Medulla oblongata (tissue), 1 donor: ENCODE results near the gene RAB4B.
A peak's percentile ranks its signal among the peaks of the same experiment; 100 is the strongest.
"Not testable (repeated sequence)": the region's sequence is repeated elsewhere in the genome, so short reads cannot be mapped to it uniquely, and the experiment has no call there.

Experiments
- DNase-seq: peaks from one replicate; pipeline ENCODE4 v3.0.0-alpha.2; 2015; ENCODE audit errors: extremely low spot score

The RAB4B gene

GRCh38 chr19:40780582-40780981 lies 2.5 kb downstream of the RAB4B start:
- DNase-seq, result no peak

GRCh38 chr19:40781140-40781539 lies 3.1 kb downstream of the RAB4B start:
- no peak for DNase-seq

DNA sequence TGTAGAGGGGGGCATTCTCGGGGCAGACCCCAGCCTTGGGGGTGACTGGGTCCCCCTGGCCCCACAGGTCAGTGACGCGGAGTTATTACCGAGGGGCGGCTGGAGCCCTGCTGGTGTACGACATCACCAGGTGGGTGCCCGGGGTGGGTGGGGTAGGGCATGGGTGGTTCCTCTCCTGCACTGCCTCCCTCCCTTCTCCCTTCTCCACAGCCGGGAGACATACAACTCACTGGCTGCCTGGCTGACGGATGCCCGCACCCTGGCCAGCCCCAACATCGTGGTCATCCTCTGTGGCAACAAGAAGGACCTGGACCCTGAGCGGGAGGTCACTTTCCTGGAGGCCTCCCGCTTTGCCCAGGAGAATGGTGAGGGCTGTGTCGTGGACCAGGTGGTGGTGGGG lies 5.7 kb downstream of the RAB4B start:
- no peak for DNase-seq

GRCh38 chr19:40784146-40784545 lies 6.1 kb downstream of the RAB4B start:
- DNase-seq, result not testable (repeated sequence)

DNA sequence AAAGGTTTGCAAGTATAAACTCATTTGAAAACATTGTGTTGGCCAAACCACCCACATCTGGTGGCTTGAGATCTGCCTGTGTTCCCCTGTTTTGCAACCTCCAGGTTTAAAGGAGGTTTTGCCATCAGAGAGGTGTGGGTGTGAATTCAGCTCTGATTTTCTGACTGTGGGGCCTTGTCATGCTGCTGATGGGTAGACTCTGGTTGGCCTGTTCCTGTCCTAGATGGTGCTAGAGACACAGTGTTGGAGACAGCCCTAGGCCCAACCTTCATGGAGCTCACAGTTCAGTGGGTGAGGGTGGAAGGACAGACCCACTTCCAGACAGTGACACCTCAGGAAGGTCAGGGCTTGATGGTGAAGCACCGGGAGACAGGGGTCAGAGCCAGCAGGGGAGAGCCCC lies 7.5 kb downstream of the RAB4B start:
- DNase-seq, result no peak

GRCh38 chr19:40786060-40787037 lies 8.3 kb downstream of the RAB4B start:
- no peak for DNase-seq

DNA sequence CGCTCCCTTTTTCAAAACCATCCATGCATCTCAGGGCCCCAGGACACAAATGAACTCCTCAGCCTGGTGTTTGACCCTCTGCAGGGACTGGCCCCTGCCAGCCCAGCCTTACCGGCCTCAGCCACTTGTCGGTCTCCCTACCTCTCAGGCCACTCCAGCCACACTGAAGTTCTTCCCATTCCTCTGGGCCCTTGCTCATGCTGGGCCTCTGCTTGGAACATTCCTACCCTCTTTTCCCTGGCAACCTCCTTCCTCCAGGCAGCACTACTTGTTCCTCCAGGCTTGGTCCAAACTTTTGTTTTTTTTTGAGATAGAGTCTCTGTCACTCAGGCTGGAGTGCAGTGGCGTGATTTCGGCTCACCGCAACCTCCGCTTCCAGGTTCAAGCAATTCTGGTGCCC lies 13.3 kb downstream of the RAB4B start:
- no peak for DNase-seq

DNA sequence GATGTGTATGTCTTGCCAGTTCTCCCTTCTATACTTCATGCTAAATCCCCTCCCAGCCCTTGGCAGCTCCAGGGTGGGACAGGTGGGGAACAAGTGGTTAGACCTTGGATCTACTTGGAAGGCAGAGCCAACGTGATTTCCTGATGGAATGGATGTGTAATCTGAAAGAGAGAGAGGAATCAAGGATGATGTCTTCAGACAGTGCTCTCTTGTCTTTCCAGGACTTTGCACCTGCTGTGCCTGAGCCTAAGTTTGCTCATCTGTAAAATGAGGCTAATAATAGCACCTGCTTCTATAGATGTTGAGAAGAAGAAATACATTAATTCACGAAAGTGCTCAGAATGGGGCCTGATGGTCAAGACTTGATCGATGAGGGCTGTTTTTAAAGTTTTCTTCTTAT lies 13.9 kb downstream of the RAB4B start:
- DNase-seq, result no peak

GRCh38 chr19:40797166-40797962 lies 19.3 kb downstream of the RAB4B start:
- DNase-seq, result no peak

DNA sequence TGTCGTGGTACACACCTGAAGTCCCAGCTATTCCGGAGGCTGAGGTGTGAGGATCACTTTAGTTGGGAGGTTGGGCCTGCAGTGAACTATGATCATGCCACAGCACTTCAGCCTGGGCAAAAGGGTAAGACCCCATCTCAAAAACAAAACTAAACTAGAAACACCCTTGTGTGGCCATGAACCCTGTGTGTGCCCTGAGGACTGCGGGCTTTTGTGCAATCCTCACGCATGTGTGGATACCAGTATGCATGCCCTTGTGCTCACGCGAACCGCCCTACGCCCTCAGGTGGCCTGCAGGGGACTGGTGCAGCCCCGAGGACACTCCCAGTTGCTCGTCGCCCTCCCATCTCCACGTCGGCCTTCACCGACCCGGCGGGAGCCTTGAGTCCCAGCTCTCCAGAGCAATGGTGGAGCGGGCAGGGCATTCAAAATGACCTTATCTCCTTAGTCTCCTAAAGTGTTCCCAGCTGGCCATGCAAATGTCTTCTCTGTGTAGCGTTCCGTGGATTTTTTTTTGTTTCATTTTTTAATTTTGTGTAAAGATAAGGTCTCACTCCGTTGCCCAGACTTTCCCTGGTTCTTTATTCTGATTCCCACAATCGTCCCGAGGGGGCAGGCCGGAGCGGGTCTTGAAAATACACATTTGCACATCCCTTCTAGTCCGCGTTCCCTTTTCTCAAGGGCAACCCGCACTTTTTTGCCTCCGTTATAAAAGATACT lies 20.1 kb downstream of the RAB4B start:
- DNase-seq, result peak; percentile 14

GRCh38 chr19:40798683-40799557 lies 20.9 kb downstream of the RAB4B start, which contains the start of gene EGLN2:
EGLN2 (plus strand) TSS chr19:40799191; CDS start chr19:40800573, 1,382 bp downstream.
- peak; percentile 100 for DNase-seq

DNA sequence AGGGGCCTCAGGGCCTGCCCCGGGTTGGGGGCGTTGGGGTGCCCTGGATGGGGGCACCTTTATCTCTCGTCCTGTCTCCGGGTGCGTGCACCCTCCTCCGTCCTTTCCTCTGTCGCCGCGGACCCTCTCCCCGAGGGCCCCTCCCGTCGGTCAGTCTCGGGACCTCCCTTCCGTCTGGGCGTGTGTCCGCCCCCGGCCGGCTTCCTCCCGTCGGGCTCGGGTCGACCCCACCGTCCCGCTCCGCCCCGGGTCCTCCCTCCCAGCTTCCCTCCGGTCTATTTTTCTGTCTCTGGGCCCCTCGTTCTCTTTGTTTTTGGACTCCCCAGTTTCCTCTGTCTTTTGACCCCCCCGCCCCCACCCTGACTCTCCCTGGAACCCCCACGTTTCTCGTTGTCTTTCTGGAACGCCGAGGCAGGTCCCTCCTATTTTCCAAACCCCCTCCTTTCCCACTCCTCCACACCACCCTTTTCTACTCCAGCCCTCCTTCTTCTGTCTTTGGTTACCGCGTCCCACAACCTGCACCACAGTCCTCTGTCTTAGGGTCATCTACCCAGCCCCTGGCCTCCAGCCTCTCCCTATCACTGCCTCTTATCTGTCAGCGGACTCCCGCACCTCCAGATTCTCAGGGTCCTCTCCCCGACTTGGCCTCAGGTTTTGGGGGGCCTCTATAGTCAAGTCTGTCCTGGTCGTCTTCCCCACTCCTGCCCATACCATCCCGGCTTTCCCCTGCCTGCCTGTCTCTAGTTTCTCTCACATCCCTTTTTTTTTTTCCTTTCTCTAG lies 21.7 kb downstream of the RAB4B start:
- DNase-seq, result no peak

DNA sequence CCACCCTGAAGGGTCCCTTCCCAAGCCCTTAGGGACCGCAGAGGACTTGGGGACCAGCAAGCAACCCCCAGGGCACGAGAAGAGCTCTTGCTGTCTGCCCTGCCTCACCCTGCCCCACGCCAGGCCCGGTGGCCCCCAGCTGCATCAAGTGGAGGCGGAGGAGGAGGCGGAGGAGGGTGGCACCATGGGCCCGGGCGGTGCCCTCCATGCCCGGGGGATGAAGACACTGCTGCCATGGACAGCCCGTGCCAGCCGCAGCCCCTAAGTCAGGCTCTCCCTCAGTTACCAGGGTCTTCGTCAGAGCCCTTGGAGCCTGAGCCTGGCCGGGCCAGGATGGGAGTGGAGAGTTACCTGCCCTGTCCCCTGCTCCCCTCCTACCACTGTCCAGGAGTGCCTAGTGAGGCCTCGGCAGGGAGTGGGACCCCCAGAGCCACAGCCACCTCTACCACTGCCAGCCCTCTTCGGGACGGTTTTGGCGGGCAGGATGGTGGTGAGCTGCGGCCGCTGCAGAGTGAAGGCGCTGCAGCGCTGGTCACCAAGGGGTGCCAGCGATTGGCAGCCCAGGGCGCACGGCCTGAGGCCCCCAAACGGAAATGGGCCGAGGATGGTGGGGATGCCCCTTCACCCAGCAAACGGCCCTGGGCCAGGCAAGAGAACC lies 22.4 kb downstream of the RAB4B start:
- no peak for DNase-seq

DNA sequence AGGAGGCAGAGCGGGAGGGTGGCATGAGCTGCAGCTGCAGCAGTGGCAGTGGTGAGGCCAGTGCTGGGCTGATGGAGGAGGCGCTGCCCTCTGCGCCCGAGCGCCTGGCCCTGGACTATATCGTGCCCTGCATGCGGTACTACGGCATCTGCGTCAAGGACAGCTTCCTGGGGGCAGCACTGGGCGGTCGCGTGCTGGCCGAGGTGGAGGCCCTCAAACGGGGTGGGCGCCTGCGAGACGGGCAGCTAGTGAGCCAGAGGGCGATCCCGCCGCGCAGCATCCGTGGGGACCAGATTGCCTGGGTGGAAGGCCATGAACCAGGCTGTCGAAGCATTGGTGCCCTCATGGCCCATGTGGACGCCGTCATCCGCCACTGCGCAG lies 22.9 kb downstream of the RAB4B start:
- no peak for DNase-seq

DNA sequence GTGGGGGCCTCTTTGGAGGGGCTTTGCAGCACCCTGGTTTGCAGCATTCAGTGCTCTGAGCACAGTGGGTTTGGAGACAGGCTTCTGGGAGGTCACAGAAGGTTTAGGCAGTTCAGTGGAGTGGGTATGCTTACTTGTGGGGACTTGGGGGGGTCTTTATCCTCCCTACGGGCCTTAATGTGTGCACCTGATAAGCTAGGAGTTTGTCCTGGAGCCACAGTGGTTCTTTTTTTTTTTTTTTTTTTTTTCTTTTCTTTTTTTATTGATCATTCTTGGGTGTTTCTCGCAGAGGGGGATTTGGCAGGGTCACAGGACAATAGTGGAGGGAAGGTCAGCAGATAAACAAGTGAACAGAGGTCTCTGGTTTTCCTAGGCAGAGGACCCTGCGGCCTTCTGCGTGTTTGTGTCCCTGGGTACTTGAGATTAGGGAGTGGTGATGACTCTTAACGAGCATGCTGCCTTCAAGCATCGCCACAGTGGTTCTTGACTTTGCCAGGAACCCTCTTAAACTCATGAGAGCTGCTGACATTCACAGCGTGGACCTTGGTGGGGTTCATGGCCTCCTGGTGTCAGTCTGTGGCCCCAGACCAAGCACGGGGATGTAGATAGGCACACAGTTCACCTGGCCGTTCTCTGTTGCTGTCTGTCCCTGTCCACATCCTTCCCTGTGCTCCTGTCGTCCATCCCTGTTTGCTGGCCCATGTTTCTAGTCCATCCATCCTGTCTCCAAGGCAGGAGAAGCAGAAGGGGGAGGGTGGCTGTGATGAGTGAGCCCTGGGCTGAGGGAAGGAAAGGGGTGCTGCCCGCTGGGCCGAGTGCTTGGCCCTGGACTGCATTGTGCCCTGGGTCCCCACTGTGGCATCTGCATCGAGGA lies 23.6 kb downstream of the RAB4B start:
- DNase-seq, result no peak

- peak; percentile 19 for DNase-seq
These were observed 24.5 kb downstream of the RAB4B start for GRCh38 chr19:40802300-40803169.

GRCh38 chr19:40803170-40803856 lies 25.3 kb downstream of the RAB4B start:
- no peak for DNase-seq
